Stimulated activated CD4-positive, alpha-beta T cell treated with anti-CD3 and anti-CD28 coated beads, TNF-alpha, amount 100 ng/mL, for 1 hour (primary cell): Measurements from ENCODE around the gene PUS7.
"Not testable (repeated sequence)": the region's sequence is repeated elsewhere in the genome, so short reads cannot be mapped to it uniquely, and the experiment has no call there.

ENCODE experiments used
- DNase-seq, 3 donors: peaks; one replicate each; pipeline ENCODE4 v3.0.0-alpha.2; 2020; ENCODE audit warnings: low read depth in 3 of 3, low spot score in 1 of 3

The PUS7 gene, protein sequence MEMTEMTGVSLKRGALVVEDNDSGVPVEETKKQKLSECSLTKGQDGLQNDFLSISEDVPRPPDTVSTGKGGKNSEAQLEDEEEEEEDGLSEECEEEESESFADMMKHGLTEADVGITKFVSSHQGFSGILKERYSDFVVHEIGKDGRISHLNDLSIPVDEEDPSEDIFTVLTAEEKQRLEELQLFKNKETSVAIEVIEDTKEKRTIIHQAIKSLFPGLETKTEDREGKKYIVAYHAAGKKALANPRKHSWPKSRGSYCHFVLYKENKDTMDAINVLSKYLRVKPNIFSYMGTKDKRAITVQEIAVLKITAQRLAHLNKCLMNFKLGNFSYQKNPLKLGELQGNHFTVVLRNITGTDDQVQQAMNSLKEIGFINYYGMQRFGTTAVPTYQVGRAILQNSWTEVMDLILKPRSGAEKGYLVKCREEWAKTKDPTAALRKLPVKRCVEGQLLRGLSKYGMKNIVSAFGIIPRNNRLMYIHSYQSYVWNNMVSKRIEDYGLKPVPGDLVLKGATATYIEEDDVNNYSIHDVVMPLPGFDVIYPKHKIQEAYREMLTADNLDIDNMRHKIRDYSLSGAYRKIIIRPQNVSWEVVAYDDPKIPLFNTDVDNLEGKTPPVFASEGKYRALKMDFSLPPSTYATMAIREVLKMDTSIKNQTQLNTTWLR

DNA sequence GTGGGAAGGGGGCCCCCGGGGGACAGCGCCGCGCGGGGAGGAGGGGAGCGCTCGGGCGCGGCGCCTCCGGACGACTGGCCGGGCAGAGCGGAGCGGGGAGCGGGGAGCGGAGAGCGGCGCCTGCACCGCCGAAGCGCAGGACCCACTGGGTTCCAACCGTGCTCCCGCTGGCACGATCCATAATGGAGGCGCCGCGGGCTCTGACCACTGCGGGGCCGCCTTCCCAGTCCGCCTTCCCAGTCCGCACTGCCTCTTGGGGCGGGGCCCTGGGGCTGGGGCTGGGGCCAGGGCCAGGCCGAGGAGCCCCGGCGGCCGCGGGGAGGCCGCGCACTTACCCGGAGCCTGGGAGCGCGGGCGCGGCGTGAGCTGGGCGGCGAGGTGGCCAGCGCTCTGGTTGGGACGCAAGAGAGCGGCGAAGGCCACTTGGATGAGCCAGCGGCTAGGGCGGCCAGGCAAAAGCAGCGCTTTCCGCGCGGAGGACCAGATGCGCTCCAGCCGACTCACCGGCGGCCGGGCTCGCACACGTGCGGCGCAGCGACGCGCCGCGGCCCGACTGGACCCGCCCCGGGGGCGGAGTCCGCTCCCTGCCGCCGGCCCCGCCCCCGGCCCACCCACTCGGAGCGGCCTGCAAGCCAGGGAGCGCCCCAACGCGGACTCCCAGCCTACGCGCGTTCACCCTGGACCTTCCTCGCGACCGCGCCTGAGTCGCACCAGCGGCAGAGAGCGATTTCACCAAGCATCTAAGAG, at the start of gene PUS7:
Gene PUS7, minus strand, starts transcription at position 555 of the 747 bp plus-strand sequence. CDS start 13,759 bp downstream, outside the sequence.
- peak; percentile 35 to 77 (median 61) for DNase-seq

GRCh38 chr7:105567821-105568220, 45.8 kb upstream of the PUS7 start:
- no peak for DNase-seq

DNA sequence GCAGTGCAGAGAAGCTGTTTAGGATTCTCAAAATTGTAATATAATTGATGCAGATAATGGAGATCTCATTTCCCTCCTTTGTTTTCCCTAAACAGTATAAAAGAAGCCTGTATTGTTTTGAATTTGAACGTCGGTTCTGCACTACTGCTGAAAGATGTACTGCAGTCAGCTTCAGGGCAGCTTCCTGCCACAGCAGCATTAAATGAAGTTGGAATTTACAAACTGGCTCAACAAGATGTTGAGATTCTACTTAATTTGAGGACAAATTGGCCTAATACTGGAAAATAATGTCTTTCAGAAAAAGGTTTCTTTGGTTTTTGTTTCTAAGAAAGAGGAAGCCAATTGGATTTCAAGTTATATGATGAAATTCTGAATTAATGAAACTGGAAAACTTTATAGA, 45.0 kb upstream of the PUS7 start:
- no peak for DNase-seq

DNA sequence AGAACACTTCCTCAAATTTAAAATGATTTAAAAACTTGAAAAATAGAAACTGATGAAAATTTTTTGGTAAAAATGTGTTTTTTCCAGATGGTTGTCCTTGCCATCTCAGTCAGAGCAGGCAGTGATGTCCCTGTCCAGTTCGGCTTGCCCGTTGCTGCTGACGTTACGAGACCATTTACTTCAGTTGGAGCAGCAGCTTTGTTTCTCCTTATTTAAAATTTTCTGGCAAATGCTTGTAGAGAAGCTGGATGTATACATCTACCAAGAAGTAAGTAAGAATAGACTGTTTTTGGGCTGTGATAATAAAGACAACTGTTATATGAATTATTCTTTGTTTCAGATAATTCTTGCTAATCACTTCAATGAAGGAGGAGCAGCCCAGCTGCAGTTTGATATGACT, 43.1 kb upstream of the PUS7 start:
- no peak for DNase-seq

DNA sequence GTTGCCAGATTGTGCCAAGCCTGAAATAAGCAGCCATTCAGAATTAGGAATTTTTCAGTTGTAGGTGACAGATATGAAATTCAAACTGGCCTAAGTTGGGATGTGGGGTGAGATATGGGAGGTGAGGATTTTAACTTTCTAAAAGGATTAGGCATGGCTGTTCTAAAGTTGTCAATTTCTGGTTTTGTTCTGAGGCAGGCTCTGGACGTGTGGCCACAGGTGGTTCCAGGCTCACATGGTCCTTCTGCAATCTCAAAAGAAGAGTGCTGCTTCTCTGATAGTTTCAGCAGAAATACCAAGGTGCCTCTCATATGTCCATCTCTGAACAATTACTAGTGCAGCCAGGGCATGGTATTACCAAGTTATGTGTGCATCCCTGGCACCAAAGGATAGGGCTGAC, 37.9 kb upstream of the PUS7 start:
- DNase-seq = no peak

DNA sequence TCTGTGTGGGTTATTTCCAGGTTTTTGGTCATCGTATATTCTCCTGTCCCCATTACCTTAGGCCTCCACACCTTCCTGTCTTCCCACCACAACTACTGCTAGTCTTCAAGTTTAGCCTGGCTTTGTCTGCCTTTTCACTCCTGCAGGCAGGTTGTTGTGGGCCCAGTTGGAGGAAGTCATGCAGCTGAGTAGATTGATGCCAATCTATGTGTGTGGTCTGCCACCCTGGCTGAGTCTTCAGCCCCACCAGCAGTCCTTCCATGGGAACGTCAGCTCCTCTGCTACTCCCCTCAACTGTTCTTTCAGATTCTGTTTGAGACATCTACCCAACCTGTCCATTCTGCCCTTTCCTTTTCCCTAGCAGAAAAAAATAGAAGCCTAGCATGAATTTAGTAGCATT, 16.3 kb upstream of the PUS7 start:
- DNase-seq = no peak

- DNase-seq = no peak
Measured at GRCh38 chr7:105532709-105533460, 10.8 kb upstream of the PUS7 start.

GRCh38 chr7:105531792-105532671, 10.0 kb upstream of the PUS7 start, which contains the start of gene RINT1:
TSS of gene RINT1 (plus strand) at chr7:105532201. CDS start at chr7:105532316, 115 bp downstream.
- peak; percentile 71 to 84 (median 81) for DNase-seq

DNA sequence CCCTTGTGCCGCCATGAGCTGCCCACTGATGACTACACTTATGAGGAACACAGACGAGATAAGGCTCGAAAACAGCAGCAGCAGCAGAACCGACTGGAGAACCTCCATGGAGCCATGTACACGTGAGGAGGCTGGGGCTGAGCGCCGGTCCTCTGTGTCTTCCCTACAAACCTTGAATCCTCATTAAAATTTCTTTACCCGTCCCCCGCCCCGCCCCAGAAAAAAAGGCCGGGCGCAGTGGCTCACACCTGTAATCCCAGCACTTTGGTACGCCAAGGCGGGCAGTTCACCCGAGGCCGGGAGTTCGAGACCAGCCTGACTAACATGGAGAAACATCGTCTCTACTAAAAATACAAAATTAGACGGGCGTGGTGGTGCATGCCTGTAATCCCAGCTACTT, 8.5 kb upstream of the PUS7 start:
- DNase-seq = no peak

- DNase-seq = no peak
Measured at GRCh38 chr7:105530126-105530525, 8.1 kb upstream of the PUS7 start.

DNA sequence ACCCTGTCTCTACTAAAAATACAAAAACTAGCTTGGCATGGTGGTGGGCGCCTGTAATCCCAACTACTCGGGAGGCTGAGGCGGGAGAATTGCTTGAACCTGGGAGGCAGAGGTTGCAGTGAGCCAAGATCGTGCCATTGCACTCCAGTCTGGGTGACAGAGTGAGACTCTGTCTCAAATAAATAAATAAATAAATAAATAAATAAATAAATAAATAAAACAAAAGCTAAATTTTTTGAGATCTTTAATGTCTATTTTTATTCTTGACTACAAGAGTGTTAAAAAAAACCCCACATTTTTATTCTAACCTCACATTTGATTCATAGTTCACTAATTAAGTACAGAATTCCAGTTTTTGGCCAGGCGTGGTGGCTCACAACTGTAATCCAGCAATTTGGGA, 5.7 kb upstream of the PUS7 start:
- DNase-seq = not testable (repeated sequence)

- DNase-seq = no peak
Measured at GRCh38 chr7:105524840-105525239, 2.8 kb upstream of the PUS7 start.

- DNase-seq = not testable (repeated sequence)
Measured at GRCh38 chr7:105524423-105524822, 2.4 kb upstream of the PUS7 start.

DNA sequence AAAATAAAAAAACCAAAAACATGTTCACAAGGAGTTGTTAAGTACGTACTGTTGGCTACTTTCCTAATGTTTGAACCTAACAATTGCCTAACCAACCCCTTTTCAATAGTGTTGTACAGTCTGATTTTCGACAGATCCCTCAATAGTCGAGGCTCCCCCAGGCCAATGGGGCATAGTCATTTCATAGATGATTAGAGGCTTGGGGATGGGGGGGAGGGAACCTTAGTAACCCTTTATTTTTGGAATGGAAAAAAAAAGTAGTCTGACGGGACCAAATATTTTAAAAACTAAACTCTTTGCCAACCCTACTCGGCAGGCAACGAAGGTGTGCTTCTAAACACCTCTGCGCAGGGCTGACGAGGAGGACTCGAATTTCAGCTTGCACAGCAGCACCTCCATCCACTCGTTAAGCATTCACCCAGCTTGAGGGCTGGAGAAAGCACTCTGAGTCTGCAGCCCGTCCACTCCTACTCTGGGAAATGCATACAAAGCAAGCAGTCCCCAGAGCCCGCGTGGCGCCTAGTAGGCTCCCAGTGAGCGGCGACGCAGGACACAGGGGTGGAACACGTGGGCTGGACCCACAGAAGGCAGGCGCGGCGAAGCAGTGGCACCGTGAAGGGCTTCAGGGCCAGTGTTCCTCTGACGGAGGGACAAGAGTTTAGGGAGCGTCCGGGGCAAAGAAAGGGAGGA, 899 bp downstream of the PUS7 start:
- DNase-seq = peak in 1 of 3 donors; percentile 34

DNA sequence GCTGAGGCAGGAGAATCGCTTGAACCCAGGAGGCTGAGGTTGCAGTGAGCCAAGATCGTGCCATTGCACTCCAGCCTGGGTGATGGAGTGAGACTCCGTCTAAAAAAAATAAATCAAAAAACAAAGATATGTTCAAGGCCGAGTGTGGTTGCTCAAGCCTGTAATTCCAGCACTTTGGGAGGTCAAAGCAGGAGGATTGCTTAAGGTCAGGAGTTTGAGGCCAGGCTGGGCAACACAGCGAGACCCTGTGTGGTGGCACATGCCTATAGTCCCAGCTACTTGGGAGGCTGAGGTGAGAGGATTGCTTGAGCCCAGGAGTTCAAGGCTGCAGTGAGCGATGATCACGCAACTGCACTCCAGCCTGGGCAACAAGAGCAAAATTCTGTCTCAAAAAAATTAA, 1.5 kb downstream of the PUS7 start:
- DNase-seq = not testable (repeated sequence)

- DNase-seq = no peak
Measured at GRCh38 chr7:105519353-105519752, 2.7 kb downstream of the PUS7 start.

DNA sequence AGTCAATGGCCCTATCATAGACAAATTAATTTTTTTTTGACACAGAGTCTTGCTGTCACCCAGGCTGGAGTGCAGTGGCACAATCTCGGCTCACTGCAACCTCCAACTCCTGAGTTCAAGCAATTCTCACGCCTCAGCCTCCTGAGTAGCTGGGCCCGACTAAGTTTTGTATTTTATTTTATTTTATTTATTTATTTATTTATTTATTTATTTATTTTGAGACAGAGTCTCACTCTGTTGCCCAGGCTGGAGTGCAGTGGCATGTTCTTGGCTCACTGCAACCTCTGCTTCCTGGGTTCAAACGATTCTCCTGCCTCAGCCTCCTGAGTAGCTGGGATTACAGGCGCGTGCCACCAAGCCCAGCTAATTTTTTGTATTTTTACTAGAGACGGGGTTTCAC, 6.5 kb downstream of the PUS7 start:
- DNase-seq = not testable (repeated sequence)

- DNase-seq = no peak
Measured at GRCh38 chr7:105512926-105513526, 9.0 kb downstream of the PUS7 start.

GRCh38 chr7:105512415-105512814, 9.7 kb downstream of the PUS7 start:
- no peak for DNase-seq
